MM.1S (cell line): ENCODE data around the gene SAA1.

Experiments
- CTCF ChIP-seq: fragments of 300-600 bp; sonication (generic); IDR thresholded peaks from 2 replicates; pipeline ENCODE4 v1.5.1; 2016; ENCODE audit warnings: antibody characterized with exemption, low read length, mixed read lengths
- EZH2 ChIP-seq: fragments of 300-600 bp; sonication (generic); optimal IDR thresholded peaks from 2 replicates; pipeline ENCODE3; 2017; ENCODE audit warnings: low read depth, mild to moderate bottlenecking, antibody characterized with exemption, low read length, mixed read lengths
- EZH2phosphoT487 ChIP-seq: fragments of 300-600 bp; sonication (generic); IDR thresholded peaks from 2 replicates; pipeline ENCODE4 v1.6.1; 2018; ENCODE audit warnings: antibody characterized with exemption, low read length

- TF ChIP-seq CTCF: no peak
- TF ChIP-seq EZH2: no peak
- TF ChIP-seq EZH2phosphoT487: no peak
Measured at GRCh38 chr11:18307461-18308139, 41.5 kb downstream of the SAA1 start.
